NCI-H2171 (cell line): ENCODE data around the gene LRTM1.

ENCODE experiments used
- DNase-seq: peaks from one replicate; lab custom pipeline; 2025; lab: John Stamatoyannopoulos, UW

The LRTM1 gene

DNA sequence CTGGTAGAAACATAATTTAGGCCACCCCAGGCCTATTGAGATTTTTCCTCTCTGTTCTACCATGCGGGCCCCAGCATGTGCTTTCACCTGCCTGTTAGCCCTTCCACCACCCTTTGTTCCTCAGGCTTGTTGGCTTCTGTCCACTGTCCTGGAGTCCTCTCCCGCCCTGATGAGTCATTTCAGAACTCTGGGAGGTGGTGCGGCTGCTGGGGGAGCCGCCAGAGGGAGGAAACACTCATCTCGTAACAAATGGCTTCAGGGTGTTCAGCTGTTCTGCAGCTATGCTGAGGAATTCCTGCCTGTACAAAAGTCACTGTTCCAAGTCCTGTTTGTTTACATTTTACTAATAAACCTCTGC lies 36.3 kb downstream of the LRTM1 start:
- no peak for DNase-seq

DNA sequence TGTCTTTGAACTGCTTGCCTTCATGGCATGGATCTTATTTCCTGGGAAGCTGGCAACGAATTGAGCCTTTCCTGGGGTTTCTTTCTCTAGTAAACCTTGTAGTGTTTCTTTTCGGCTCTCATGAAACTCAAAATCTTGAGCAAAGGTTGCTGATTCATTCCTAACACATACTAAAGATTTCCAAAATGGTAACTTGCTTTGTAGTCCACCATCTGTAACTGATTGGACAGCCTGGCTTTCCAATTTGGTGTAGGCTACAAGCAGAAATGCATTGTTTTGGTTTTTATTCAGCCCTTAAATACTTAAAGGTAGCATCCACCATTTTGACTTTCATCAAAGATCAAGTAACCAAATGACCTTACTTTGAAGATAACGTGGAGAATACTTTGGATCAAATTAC lies 38.1 kb downstream of the LRTM1 start:
- DNase-seq: no peak

DNA sequence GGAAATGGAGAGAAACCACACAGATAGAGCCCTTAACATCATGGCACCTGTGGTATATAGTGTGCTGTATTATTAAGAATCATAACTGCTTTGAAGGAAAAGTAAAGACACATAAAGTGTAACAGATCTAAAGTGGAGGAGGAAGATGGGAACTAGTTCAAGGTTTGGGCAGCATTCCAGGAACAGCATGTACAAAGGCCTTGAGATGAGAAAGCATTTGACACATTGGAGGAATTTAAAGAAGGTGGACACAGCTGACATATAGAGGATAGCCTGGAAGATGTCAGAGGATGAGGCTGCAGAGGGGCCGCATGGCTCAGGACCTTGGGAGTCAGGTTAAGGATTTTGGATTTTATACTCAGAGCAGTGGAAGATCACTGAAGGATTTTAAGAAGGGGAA lies 39.0 kb downstream of the LRTM1 start:
- no peak for DNase-seq

DNA sequence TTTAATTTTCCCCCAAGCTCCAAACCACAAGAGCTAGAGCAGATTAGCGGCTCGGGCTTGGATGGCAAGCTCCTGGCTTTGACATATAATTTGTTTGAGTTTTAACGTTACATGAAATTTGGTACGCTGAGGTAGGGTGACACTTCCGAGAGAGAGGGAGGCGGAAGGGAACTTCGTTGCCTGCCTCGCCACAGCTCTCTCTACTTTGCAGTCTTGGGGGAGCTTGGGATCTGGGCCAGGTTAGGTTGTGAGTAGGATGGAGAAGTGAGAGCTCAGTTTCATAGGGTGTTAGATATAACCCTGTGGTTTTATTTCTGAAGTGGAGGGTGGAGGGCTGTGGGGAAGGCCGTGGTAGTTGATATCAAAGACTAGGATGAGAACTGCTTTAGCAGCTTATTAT lies 39.7 kb downstream of the LRTM1 start:
- no peak for DNase-seq

DNA sequence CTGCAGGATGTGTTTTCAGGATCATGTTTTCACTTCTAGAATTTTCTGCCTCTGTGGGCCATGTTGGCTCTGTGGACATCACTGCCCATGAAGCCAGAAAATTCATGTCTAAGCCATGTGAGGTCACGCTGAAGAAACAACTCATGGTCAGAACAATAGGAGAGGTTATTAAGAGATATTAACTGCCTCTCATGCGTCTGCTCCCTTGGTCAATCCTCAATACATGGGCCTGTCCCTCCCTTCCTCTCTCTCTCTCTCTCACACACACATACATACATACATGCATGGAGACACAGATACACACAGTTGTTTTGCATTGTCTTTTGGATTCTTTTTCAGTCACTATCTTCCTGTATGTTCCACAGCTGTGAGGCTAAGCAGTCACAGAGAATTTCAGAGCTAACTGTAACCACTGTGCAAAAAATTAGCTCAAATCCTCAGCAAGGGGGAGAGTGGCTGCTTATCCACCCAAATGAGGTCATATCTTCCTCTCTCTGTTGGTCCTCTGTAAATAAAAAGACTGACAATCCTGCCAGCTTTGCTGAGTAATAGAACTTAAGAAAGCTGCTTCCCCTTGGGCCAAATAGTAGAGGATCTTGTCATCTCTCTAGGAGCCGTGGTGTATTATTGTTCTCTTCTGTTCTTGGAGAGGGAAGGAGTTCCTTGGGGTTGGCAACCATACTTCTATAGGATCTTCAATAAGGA lies 45.6 kb downstream of the LRTM1 start:
- no peak for DNase-seq

DNA sequence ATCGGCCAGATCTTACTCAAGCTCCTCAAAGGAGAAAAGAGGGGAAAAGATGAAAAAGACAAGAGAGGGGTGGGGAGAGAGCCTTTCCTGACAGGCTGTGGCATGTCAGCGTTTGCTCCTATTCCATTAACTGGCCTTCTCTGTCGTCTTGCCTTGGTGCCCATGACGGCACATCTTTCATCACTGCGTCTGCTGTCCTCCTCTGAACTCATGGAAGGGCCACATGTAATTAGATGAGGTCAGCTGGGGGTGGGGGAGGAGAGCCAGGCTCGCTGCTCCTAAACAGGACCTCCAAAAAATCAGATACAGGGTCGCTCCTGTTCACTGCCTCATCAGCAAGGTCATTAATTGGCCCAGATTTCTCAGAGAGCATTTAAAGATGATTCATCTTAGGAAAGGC lies 49.7 kb downstream of the LRTM1 start:
- no peak for DNase-seq

DNA sequence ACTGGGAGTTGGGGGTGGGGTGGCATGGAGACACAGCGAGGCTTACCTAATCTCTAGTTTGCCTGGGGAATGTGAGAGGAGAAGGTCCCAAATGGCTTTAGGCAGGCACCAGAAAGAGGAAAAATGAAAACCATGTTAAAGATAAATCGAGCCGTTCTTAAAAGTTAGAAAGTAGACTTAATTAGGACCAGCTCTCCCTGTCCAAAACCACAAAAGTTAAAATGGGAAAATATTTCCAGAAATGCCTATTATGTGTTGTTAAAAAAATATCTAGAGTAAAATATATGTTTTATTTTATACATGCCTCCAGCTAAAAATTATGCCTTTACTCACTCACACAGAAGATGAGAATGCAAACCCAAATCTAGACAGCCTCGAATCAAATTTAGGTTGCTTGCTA lies 50.1 kb downstream of the LRTM1 start:
- DNase-seq: no peak

DNA sequence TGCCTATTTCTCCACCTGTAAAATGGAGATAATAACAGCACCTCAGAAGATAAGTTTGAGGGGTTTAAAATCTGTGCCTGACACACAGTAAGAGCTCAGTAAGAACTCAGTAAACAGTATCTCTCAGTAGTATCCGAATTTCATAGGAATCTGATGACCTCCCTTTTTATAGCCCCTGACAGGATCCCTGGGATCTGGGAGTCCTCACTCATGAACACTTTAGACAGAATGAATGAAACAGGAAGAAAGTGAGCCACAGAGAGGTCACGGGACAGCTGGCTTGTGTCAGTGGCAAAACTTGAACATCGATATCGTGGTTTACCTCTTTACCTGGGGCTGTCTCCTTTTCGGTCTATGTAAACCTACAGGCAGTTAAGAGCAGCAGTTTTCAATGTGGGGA lies 51.2 kb downstream of the LRTM1 start:
- no peak for DNase-seq

DNA sequence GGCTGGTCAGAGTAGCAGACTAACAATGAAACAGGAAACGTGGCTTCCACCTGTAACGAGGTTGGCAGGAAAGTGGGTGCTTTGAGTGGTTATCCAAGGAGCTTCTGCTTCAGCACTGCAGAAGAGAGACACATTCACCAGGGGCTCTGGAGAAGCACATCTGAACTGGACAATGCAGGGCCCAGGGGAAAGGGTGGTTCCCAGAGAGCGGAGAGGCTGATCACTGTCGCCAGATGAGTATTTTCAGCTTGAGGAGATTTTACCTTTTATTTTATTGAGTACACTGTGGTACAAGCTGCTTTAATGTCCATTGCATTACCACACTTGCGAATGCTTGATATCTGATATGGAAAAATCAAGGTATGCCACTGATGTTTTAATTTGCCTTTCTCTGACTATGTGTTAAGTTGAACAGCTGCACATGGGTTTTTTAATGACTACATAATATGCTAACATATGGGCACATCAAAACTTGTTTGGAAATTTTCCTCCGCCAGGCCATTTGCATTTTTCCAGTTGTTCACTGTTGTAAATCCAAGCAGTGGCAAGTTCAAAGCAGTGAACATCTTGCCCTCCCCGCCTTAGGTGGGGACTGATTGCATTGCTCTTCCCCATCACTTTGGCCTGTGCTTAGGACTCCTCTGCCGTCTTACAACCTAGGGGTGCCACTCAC lies 52.1 kb downstream of the LRTM1 start:
- DNase-seq: peak; percentile 36

DNA sequence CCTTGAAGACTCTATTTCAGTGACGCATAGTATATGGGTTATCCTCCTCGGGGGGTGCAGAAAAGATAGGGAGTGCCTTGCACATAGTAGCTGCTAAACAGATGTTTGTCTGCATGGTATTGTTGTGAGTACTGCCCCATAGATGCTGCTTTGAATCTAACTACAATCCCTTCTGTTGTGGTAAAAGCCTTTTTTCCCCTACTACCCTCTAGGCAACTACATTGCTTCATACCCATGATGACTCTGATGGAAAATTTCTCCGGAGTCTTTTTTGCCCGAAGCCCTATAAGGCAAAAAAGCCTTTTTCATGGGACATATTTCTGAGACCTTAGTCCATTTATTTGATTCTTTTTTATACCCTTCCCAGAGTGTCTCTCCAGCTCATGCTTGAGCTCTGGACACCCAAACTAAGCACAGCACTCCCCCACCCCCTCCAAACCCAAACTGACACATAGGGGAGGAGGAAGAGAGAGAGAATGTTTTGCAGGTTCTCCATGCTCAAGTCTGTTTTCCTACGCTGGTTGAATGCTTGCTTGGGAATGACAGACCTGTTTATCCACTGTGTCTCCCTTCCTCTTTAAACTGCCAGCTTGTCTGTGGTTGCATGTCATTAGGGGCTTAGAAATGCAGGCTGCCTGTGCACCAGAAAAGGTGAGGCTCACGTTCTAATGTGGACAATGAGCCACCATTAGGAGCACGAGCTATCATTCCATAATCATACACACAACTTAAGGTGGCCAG lies 52.9 kb downstream of the LRTM1 start:
- no peak for DNase-seq

DNA sequence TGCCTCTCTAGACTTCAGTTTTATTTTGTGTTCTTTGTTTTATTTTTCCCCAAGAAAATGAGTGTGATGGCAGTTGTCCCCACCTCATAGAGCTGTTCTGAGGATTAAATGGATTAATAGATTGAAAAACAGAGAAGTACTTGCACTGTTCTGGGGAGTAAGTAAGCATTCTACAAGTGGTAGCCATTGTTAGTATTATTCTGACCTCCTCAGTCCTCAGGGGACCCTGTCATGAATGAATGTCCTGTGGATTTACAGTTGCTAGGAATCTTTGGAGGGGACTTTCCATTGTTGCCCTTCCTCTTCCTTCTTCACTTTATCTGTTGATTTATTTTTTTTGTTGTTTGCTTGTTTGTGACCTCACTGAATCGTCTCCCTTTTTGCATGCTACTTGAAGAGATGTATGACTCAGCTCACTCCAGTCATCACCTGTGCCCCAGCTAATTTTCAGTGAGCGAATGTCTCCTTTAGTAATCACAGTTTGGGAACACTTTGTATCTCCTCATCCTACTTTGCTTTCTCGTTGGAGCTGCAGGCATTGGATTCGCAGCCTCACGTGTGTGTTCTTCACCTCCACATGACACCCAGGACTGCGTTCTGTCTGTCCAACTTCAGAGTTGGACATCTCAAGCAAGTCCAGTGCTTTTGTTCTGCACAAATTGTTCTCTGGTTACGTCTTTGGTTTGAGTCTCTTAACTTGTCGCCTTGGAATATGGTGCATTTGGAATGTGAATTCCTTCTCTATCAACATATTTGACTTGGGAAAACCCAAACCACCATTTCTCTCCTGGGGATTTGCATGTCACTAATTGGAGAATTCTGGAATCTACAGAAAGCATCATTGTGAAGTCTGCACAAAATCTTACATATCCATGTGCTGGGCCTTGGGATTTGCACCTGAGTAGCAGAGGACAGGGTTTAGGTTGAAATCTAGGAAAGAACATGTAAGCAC lies 54.5 kb downstream of the LRTM1 start:
- no peak for DNase-seq

DNA sequence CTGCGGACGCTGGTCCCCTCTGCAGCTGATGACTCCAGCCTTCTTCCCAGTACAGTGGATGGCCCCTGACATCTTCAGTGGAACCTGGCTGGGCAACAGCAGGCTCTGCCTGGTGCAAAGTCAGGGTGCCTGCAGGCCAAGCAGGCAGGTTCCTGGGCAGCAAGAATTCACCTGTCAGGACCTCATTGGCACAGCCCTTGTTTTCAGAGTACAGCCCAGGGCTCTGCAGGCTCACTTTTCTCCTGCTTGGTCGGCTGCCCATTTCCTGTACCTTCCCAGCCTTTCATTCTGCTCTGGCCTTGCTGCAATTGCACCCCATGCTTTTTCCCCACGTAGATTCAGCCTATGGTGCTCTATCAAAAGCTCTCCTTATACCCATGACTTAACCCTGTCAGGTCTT lies 56.0 kb downstream of the LRTM1 start:
- DNase-seq: no peak

DNA sequence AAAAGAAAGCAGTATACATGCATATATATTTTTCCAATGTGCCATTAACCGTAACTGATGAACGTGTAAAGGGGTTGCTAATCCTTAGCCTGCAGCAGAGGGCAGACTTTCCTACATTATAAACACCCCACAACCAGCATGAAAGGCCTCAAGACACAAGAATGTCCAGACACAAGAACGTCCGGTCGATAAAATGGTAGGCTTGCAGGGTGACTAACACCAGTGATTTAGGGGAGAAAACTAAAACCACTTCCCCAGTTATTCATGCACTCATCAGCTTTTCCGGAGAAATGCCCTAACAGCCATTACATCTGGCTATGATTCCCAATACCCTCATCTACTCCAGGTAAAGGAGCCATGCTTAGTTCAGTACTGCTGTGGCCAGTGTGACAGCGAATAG lies 57.4 kb downstream of the LRTM1 start:
- DNase-seq: no peak
